BLaER1 treated with 17β-estradiol and CSF1 and Interleukin-3, amounts not matched to agents 10 nM and 100 nM (cell line): ENCODE results near the gene RBMS2.

Experiments
- H3K27ac ChIP-seq, 11 experiments: shearing (Covaris generic); formaldehyde crosslinking; 2 replicates each; pipeline ENCODE4 v1.8.1; 2022
- H3K27me3 ChIP-seq, 11 experiments: shearing (Covaris generic); formaldehyde crosslinking; 2 replicates each; pipeline ENCODE4 v1.8.1; 2022
- H3K36me3 ChIP-seq, 11 experiments: shearing (Covaris generic); formaldehyde crosslinking; 2 replicates each; pipeline ENCODE4 v1.8.1; 2022
- H3K4me1 ChIP-seq, 10 experiments: shearing (Covaris generic); formaldehyde crosslinking; 2 replicates each; pipeline ENCODE4 v1.8.1; 2022
- H3K4me2 ChIP-seq, 11 experiments: shearing (Covaris generic); formaldehyde crosslinking; 2 replicates each; pipeline ENCODE4 v1.8.1; 2022
- H3K4me3 ChIP-seq, 10 experiments: shearing (Covaris generic); formaldehyde crosslinking; 2 replicates each; pipeline ENCODE4 v1.8.1; 2022
- H3K9ac ChIP-seq, 11 experiments: shearing (Covaris generic); formaldehyde crosslinking; 2 replicates each; pipeline ENCODE4 v1.8.1; 2022
- H3K9me3 ChIP-seq, 11 experiments: shearing (Covaris generic); formaldehyde crosslinking; replicated peaks in 1 of 11; 2 replicates each; pipeline ENCODE4 v1.8.1; 2022
- H4K20me1 ChIP-seq, 11 experiments: shearing (Covaris generic); formaldehyde crosslinking; 2 replicates each; pipeline ENCODE4 v1.8.1; 2022
- Cebpa-rat ChIP-seq, 11 experiments: shearing (Covaris generic); IDR thresholded peaks; 2 replicates each; pipeline ENCODE4 v1.8.1; 2022

The RBMS2 gene

DNA sequence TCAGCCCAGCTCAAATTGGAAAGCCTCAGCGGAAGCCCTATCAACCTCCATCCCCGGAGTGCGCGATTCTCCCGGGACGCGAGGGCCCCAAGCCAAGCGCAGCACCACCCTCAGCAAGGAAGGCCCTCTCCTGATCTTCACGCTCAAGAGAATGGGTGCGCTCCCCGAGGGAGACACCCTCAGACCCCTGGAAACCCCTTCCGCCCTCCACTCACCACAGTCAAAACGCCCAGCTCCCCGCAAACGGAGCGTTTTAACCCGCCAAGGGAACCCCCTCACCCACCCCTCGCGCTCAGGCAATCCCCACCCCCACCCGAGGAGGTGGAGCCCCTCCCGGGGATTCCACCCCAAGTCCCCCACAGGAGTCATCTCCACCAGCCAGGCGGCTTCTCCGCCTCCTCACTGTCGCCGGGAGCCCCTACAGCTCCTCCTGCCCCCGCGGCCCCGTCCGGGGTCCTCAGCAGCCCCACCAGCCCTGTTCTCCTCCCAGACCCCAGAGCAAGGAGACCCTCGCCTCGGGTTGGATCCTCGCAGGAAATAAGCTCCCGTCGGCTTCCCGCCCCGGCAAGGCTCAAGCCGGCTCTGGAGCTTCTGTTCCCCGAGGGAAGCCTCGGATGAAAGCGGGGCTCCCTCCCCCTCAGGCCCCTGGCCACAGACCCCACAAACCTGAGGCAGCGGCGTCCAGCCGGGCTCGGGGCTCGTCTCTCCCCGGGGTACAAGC lies 108.0 kb downstream of the RBMS2 start:
- no peak for TF ChIP-seq Cebpa-rat (IDR thresholded peaks at IDR 0.05)
- Histone ChIP-seq H3K4me2 (peak overlapping the region; percentile 86 to 99 (median 89)), H3K4me3 (peak overlapping the region; percentile 91 to 100 (median 99)), H3K27ac (peak overlapping the region; percentile 93 to 100 (median 99)), H3K4me1 (peaks cover 65 to 73% (median 70%) of the 10 kb centered on the region in 10 experiments), H3K27me3 (no peaks in the 10 kb centered on the region), H3K36me3 (peaks cover 21 to 34% (median 23%) of the 10 kb centered on the region in 11 experiments; a peak in 20 of 22 replicates), H3K9ac (peak overlapping the region; percentile 97 to 100 (median 98)), H3K9me3 (no peaks in the 10 kb centered on the region), H4K20me1 (peaks cover 36 to 91% (median 57%) of the 10 kb centered on the region in 11 experiments; a peak in 19 of 22 replicates)

DNA sequence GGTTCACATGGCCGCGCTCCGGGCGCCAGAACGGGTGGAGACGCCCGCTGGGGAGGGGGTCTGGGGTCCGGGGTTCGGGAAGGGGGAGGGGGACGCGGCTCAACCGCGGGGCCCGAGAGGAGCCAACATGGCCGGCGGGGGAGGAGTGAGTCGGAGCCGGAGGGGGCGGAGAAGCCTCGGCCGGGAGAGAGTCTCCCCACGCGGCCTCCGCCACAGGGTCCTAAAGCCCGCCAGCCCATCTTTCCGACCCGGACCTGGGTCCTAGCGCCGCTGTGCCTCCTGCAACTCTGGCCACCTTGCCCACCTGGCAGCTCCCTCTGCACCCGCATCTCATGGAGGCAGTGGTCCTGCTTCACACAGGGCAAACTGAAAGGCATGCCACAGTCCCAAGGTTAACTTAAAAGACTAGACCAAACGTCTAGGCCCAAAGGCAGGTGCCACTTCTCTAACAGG lies 108.6 kb downstream of the RBMS2 start, which contains the start of gene BAZ2A:
TSS of gene BAZ2A (minus strand) at position 147 of the 453 bp plus-strand sequence. CDS start 12,796 bp downstream, outside the sequence.
- H3K27me3 ChIP-seq, result no peaks in the 10 kb centered on the region
- H4K20me1 ChIP-seq, result peaks cover 32 to 87% (median 51%) of the 10 kb centered on the region in 11 experiments; a peak in 19 of 22 replicates
- peak within 1 kb of the TSS; percentile 94 to 100 (median 98) for H3K4me2 ChIP-seq
- H3K27ac ChIP-seq, result peak within 1 kb of the TSS; percentile 93 to 100 (median 99)
- no peak for TF ChIP-seq Cebpa-rat (IDR thresholded peaks at IDR 0.05)
- peaks cover 67 to 74% (median 69%) of the 10 kb centered on the region in 10 experiments for H3K4me1 ChIP-seq
- peak within 1 kb of the TSS; percentile 97 to 100 (median 98) for H3K9ac ChIP-seq
- H3K9me3 ChIP-seq, result no peaks in the 10 kb centered on the region
- H3K36me3 ChIP-seq, result peaks cover 17 to 28% (median 21%) of the 10 kb centered on the region in 11 experiments; a peak in 20 of 22 replicates
- H3K4me3 ChIP-seq, result peak within 1 kb of the TSS; percentile 91 to 100 (median 99)

DNA sequence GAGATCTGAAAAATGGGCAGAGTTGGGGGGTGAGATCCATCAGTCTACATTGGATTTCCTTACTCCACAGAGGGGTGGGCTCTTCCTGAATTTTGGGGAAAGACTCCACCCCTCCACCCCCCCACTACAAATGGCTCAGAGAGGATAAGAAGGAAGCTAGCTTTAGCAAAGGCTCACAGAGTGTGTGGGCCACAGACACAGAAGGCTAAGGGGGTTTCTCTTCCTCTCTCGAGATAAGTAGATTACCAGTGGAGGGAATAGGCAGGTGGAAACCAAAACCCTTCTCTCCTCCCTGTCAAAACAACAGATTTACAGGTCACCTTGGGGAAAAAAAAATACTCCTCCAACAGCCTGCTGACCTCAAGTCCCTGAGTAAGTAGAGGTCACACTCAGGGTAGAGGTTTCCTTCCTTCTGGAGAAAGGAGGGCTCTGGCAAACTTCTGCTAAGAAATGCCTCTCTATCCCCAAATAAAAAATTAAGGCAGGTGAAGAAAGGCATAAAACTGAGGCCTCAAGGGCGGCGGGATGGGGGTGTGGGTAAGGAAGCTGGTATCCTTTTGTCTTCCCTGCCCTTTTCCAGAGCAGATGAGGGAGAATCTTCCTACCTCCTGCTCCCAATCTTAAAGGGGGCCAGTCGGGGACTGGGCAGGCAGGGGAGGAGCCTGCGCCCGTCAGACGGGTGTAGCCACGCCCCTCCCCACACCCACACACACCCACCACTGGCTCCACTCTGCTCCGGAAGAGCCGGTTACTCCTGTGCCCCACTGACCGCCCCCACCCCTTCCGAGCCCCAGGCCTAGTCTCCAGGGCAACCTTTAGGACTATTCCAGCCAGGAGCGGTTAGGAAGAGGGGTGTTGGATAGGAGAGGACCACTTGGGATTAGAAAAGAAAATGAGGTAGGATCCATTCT lies 110.4 kb downstream of the RBMS2 start:
- Histone ChIP-seq H3K4me3 (peak overlapping the region; percentile 25 to 95 (median 86); a peak in 19 of 20 replicates), H3K9ac (peak overlapping the region; percentile 79 to 90 (median 85); a peak in 21 of 22 replicates), H3K4me2 (peak overlapping the region; percentile 94 to 100 (median 98)), H3K27me3 (no peaks in the 10 kb centered on the region), H4K20me1 (peaks cover 17 to 76% (median 38%) of the 10 kb centered on the region in 11 experiments; a peak in 20 of 22 replicates), H3K9me3 (no peaks in the 10 kb centered on the region), H3K27ac (peak overlapping the region; percentile 42 to 93 (median 82); a peak in 19 of 22 replicates), H3K4me1 (peaks cover 56 to 80% (median 71%) of the 10 kb centered on the region in 10 experiments), H3K36me3 (peaks cover 2 to 10% (median 9%) of the 10 kb centered on the region in 11 experiments; a peak in 19 of 22 replicates)
- no peak for TF ChIP-seq Cebpa-rat (IDR thresholded peaks at IDR 0.05)

DNA sequence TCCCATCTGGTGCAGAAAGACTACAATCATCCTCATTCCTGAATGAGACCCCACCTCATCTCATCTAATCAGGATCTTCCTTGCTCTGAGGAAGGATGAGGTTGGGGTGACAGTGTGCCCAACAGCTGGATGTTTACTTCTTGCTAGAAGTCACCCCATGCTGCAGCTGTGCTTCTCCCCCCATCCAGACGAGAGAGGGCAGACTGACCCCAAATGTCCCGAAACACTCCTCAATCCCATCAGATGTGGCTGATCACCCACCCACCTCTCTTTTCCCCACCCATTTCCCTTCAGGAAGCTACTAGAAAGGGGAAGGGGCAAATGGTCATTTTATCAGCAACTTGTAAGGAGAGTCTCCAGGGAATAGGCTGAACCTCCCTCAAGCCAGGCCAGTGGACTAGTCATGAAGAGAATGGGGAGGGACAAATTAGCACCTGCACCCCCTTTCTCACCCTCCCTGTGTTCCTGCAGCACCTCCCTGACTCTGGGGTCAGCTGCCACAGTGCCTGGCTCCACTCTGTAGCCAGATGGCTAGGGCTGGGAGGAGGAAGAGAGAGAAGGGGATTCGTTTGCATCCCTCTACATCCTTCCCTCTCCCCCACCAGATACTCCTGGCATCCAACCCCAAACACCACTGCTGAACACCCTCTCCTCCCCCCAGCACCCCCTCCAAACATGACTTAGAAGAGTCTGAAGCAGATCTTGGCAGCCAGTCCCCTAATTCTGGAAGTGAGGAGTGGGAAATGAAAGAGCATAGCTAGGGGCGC lies 111.3 kb downstream of the RBMS2 start:
- peak overlapping the region; percentile 25 to 95 (median 86); a peak in 19 of 20 replicates for H3K4me3 ChIP-seq
- peaks cover 13 to 75% (median 38%) of the 10 kb centered on the region in 11 experiments; a peak in 20 of 22 replicates for H4K20me1 ChIP-seq
- H3K4me2 ChIP-seq, result peak overlapping the region; percentile 94 to 100 (median 98)
- H3K9me3 ChIP-seq, result no peaks in the 10 kb centered on the region
- peaks cover 56 to 80% (median 70%) of the 10 kb centered on the region in 10 experiments for H3K4me1 ChIP-seq
- peak overlapping the region; percentile 79 to 90 (median 85); a peak in 21 of 22 replicates for H3K9ac ChIP-seq
- H3K27ac ChIP-seq, result peak overlapping the region; percentile 42 to 93 (median 82); a peak in 19 of 22 replicates
- H3K36me3 ChIP-seq, result peaks cover 6 to 9% (median 8%) of the 10 kb centered on the region in 11 experiments
- no peaks in the 10 kb centered on the region for H3K27me3 ChIP-seq
- TF ChIP-seq Cebpa-rat (IDR thresholded peaks at IDR 0.05), result no peak

DNA sequence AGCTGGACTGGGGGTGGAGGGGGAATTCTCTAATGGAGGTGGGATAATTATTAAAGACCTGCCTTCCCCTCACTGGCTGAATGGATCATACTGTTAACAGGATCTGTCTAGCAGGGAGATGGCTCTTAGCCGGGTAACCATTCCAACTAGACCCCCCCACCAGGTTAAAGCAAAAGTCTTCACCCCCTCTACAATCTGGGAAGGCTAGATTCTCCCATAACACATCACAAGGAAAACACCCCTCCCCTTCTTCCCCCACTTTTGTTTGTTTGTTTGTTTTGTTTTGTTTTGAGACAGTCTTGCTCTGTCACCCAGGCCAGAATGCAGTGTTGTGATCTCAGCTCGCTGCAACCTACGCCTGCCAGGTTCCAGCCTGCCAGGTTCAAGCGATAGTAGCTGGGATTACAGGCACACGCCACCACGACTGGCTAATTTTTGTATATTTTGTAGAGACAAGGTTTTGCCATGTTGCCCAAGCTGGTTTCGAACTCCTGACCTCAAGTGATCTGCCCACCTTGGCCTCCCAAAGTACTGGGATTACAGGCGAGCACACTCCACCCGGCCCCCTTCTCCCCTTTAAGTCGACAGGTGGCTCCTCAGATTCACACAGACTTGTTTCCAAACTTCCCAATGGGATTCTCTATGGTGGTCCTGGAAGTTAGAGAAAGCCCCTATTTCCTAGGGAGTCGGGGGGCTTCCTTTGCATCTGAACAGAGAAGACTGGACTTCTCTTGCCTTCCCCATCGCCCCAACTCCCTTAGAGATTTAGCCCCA lies 112.0 kb downstream of the RBMS2 start:
- H3K27me3 ChIP-seq, result no peaks in the 10 kb centered on the region
- TF ChIP-seq Cebpa-rat (IDR thresholded peaks at IDR 0.05), result no peak
- peaks cover 14 to 16% (median 15%) of the 10 kb centered on the region in 11 experiments for H3K36me3 ChIP-seq
- H4K20me1 ChIP-seq, result peaks cover 13 to 75% (median 38%) of the 10 kb centered on the region in 11 experiments; a peak in 21 of 22 replicates
- H3K27ac ChIP-seq, result peak overlapping the region; percentile 62 to 93 (median 86)
- peak overlapping the region; percentile 94 to 100 (median 98) for H3K4me2 ChIP-seq
- peak overlapping the region; percentile 80 to 95 (median 88) for H3K4me3 ChIP-seq
- H3K4me1 ChIP-seq, result peaks cover 57 to 77% (median 69%) of the 10 kb centered on the region in 10 experiments
- H3K9ac ChIP-seq, result peak overlapping the region; percentile 79 to 90 (median 85)
- H3K9me3 ChIP-seq, result no peaks in the 10 kb centered on the region

DNA sequence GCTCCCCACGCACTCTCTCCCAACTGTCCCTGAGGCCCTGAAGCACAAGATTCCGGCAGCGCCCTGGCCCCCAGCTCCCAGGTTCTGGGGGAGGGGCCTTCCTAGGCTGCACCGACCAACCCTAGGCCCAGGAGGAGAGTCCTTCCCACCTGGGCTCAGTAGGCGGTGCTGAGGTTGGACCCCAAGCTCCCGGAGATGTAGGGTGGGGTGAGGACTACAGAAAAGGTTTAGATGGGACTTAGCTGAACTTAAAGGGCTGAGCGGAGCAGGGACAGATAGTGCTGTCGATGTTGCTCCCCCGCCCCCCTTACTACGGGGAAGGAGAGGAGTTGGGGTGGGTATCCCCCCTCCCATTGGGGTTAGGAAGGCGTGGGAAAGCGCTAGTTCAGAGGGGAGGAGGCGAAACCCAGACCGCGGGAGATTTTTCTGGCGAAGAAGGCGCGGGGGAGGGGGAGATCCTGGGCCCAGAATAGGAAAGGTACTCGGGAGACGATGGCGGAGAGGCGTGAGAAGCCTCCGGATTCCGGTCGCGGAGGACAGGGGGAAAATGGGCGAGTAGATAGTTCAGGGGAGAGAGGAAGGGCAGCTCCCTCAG lies 112.7 kb downstream of the RBMS2 start:
- Histone ChIP-seq H3K36me3 (peaks cover 21 to 23% (median 22%) of the 10 kb centered on the region in 11 experiments), H3K27ac (peak overlapping the region; percentile 62 to 93 (median 86)), H4K20me1 (peaks cover 19 to 75% (median 39%) of the 10 kb centered on the region in 11 experiments; a peak in 21 of 22 replicates), H3K4me1 (peaks cover 57 to 79% (median 73%) of the 10 kb centered on the region in 10 experiments), H3K9ac (peak overlapping the region; percentile 79 to 90 (median 85)), H3K27me3 (no peaks in the 10 kb centered on the region), H3K9me3 (no peaks in the 10 kb centered on the region), H3K4me3 (peak overlapping the region; percentile 80 to 95 (median 88)), H3K4me2 (peak overlapping the region; percentile 94 to 100 (median 98))
- TF ChIP-seq Cebpa-rat (IDR thresholded peaks at IDR 0.05), result no peak
